Liver (tissue), 10 donors: ENCODE measurements around the gene ERV3-1. TPM values are rescaled to one million over a fixed set of nuclear protein-coding genes. Genes with fewer than 3 reads are reported as not detected.
"Not testable (repeated sequence)": the region's sequence is repeated elsewhere in the genome, so short reads cannot be mapped to it uniquely, and the experiment has no call there.

ENCODE experiments used
- DNase-seq: peaks from one replicate; pipeline ENCODE4 v3.0.0-alpha.2; 2017; ENCODE audit warnings: low spot score
- H3K27ac ChIP-seq, 2 donors: one replicate each; pipeline ENCODE4 v1.7.0; 2013; ENCODE audit warnings: inconsistent platforms in 2 of 2, low read length in 2 of 2, control low read depth in 1 of 2, low read depth in 1 of 2, mild to moderate bottlenecking in 1 of 2
- H3K27me3 ChIP-seq, 4 donors: one replicate each; pipeline versions ENCODE4 v1.6.1 to v1.7.0; 2013; ENCODE audit warnings: low read length in 3 of 4, inconsistent platforms in 1 of 4, mild to moderate bottlenecking in 1 of 4, moderate library complexity in 1 of 4; ENCODE audit not compliant: control insufficient read depth in 4 of 4, insufficient read depth in 4 of 4
- H3K36me3 ChIP-seq, 4 donors: one replicate each; pipeline versions ENCODE4 v1.6.1 to v1.7.0; 2013; ENCODE audit warnings: low read length in 3 of 4, mild to moderate bottlenecking in 3 of 4, low read depth in 1 of 4, moderate library complexity in 1 of 4; ENCODE audit not compliant: control insufficient read depth in 4 of 4, insufficient read depth in 3 of 4
- H3K4me1 ChIP-seq, 4 donors: one replicate each; pipeline versions ENCODE4 v1.6.1 to v1.7.0; 2013; ENCODE audit warnings: low read length in 3 of 4, mild to moderate bottlenecking in 3 of 4, moderate library complexity in 1 of 4; ENCODE audit not compliant: control insufficient read depth in 4 of 4, insufficient read depth in 4 of 4
- H3K4me3 ChIP-seq, 3 donors: one replicate each; pipeline versions ENCODE4 v1.6.1 to v1.7.0; 2013; ENCODE audit warnings: low read length in 3 of 3, control low read depth in 1 of 3, low read depth in 1 of 3, mild to moderate bottlenecking in 1 of 3
- H3K9ac ChIP-seq, 2 donors: one replicate each; pipeline ENCODE4 v1.7.0; 2013; ENCODE audit warnings: low read length in 2 of 2, mild to moderate bottlenecking in 2 of 2, moderate library complexity in 2 of 2, control low read depth in 1 of 2, low read depth in 1 of 2
- H3K9me3 ChIP-seq, 4 donors: one replicate each; pipeline versions ENCODE4 v1.6.1 to v1.7.0; 2013; ENCODE audit warnings: low read length in 3 of 4; ENCODE audit not compliant: control insufficient read depth in 4 of 4
- HNF4A ChIP-seq, 2 donors: conservative IDR thresholded peaks; 2 replicates each; pipeline ENCODE4 v1.6.1; 2016; ENCODE audit warnings: antibody characterized with exemption in 2 of 2, mild to moderate bottlenecking in 2 of 2
- RAD21 ChIP-seq, 2 donors: IDR thresholded peaks; 2 replicates each; pipeline ENCODE4 v1.6.1; 2016; ENCODE audit warnings: antibody characterized with exemption in 2 of 2, mild to moderate bottlenecking in 2 of 2
- ZBTB33 ChIP-seq: IDR thresholded peaks from 2 replicates; pipeline ENCODE4 v1.6.1; 2016; ENCODE audit warnings: antibody characterized with exemption
- WGBS: extraction: QIAGEN DNeasy Blood & Tissue Kit; methylation state at CpG from one replicate; pipeline ENCODE4 v1.1.7; 2013; 5-methylcytosine and 5-hydroxymethylcytosine counted together
- polyA plus RNA-seq, 2 donors: library from polyadenylated mRNA; stranded (reverse) in 1 of 2; unstranded in 1 of 2; fragments of 200-250 nt in 1 of 2; fragments of >200 nt in 1 of 2; fragmentation: Nextera tagmentation in 1 of 2; extraction: Ambion mirVana in 1 of 2; gene quantifications; one replicate each; pipeline versions ENCODE4 v1.2.1 to v1.2.3, GENCODE V29; 2013 to 2015
- small RNA-seq: library from RNA; depleted of rRNA; stranded (forward); fragments of <200 nt; gene quantifications from one replicate; pipeline ENCODE3, GENCODE V24; 2014
- total RNA-seq, 2 donors: library from RNA; depleted of rRNA; stranded (reverse); fragments of >200 nt; gene quantifications; one replicate each; pipeline ENCODE4 v1.2.3, GENCODE V29; 2014
- donor health status: healthy.
- donor health status: healthy.
- donor health status: healthy.
- donor health status: healthy.
- donor health status: healthy.

ERV3-1 gene
- total and polyA plus RNA-seq, 4 donors: 1.7 to 6.5 (median 4.6) TPM

GRCh38 chr7:64945503-64946175, 60.8 kb downstream of the ERV3-1 start:
- Histone ChIP-seq H3K9me3 (peaks cover 0 to 5% (median 0%) of the 10 kb centered on the region in 4 donors), H3K36me3 (no peaks in the 10 kb centered on the region), H3K4me3 (no peak overlapping the region), H3K27me3 (no peaks in the 10 kb centered on the region), H3K27ac (no peak overlapping the region), H3K9ac (no peak overlapping the region), H3K4me1 (peaks cover 7 to 10% (median 9%) of the 10 kb centered on the region in 4 donors)
- 44% methylated on average over 2 of the region's 2 CpGs for WGBS
- no peak for TF ChIP-seq ZBTB33
- TF ChIP-seq HNF4A (conservative IDR thresholded peaks at IDR 0.05): peak in 1 of 2 donors; percentile 15
- TF ChIP-seq RAD21 (IDR thresholded peaks at IDR 0.05): no peak
- peak; percentile 40 for DNase-seq

- DNase-seq: peak; percentile 43
- H3K4me3 ChIP-seq, H3K9me3 ChIP-seq, H3K9ac ChIP-seq, H3K27me3 ChIP-seq, H3K27ac ChIP-seq, H3K36me3 ChIP-seq: not testable (repeated sequence)
- H3K4me1 ChIP-seq: peaks cover 7 to 10% (median 9%) of the 10 kb centered on the region in 4 donors
- 87% methylated on average over 5 of the region's 5 CpGs for WGBS
Observed at GRCh38 chr7:64944667-64945502, 61.6 kb downstream of the ERV3-1 start.

Small RNA genes within 50 kb of the gene (small RNA-seq; reads per million reads assigned to genes)
- gene RNU6-1229P: not detected

Other genes starting within 250 kb of the ERV3-1 start
- 1 to 10 TPM; 3.6 to 4.5 TPM for gene ZNF138, start 212.3 kb downstream of the ERV3-1 start, total RNA-seq
- gene ZNF138, start 212.3 kb downstream of the ERV3-1 start, polyA plus RNA-seq: 1 to 10 TPM; 1.4 to 3.7 TPM
- gene ZNF273, start 103.4 kb downstream of the ERV3-1 start, total RNA-seq: 10 to 100 TPM in 1 of 2 donors, under 1 TPM in 1; 0.92 to 14.9 TPM
- gene ZNF273, start 103.4 kb downstream of the ERV3-1 start, polyA plus RNA-seq: under 1 TPM; 0.43 to 0.54 TPM
- gene ZNF117, start 15.7 kb downstream of the ERV3-1 start, total RNA-seq: 1 to 10 TPM; 4.1 to 4.3 TPM
- gene ZNF117, start 15.7 kb downstream of the ERV3-1 start, polyA plus RNA-seq: under 1 TPM; 0.69 to 0.92 TPM